ENCODE results near the gene CHID1.

CHID1 gene

DNA sequence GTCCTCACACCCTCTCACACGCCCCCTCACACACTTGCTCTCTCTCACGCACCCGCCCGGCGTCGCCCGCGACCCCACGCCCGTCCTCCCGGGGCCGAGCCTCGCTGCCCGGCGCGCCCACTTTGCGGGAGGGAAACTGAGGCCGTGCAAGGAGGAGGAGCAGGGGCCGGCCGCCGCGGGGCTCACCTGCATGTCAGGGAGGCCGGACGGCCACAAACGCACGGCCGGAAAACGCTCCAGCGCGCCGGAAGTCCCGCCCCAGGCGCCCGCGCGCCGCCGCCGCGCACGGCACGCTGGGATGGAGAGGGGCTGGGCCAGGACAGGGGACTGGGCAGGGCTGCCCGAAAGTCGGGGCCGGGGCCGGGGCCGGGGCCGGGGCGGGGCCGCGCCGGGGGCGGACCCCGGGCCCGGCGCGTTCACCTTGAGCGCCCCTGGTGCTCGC lies at the start of gene CHID1:
CHID1 (minus strand) TSS at position 222 of the 442 bp plus-strand sequence. CDS start 5,994 bp downstream, outside the sequence.
- DNase-seq (ENCODE audit: low read depth) = peak; percentile 67

- no peak for DNase-seq (ENCODE audit: low read depth)
Observed at GRCh38 chr11:959608-960007, 49.0 kb upstream of the CHID1 start.

DNA sequence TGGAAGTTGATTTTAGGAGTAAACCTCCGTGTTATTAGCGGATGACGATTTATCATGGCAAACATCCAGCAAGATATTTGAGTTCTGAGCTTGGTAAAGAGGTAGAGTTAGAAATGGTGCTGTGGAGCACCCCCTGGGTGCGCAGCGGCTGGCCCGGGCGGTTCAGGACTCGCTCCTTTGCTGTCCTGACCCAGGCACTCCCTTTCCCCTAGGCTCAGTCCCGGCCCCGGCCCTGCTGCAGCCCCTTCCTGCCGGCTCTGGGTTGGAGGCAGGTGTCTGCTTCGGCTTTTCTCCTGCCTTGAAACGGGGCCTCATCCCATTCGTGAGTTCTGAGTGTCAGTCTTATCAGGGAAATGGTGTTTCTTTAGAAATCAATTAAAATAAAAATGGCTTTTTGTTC lies 48.4 kb upstream of the CHID1 start:
- DNase-seq (ENCODE audit: low read depth) = no peak

- no peak for DNase-seq (ENCODE audit: low read depth)
Observed at GRCh38 chr11:958101-958500, 47.5 kb upstream of the CHID1 start.

- no peak for DNase-seq (ENCODE audit: low read depth)
Observed at GRCh38 chr11:957212-957920, 46.8 kb upstream of the CHID1 start.

DNA sequence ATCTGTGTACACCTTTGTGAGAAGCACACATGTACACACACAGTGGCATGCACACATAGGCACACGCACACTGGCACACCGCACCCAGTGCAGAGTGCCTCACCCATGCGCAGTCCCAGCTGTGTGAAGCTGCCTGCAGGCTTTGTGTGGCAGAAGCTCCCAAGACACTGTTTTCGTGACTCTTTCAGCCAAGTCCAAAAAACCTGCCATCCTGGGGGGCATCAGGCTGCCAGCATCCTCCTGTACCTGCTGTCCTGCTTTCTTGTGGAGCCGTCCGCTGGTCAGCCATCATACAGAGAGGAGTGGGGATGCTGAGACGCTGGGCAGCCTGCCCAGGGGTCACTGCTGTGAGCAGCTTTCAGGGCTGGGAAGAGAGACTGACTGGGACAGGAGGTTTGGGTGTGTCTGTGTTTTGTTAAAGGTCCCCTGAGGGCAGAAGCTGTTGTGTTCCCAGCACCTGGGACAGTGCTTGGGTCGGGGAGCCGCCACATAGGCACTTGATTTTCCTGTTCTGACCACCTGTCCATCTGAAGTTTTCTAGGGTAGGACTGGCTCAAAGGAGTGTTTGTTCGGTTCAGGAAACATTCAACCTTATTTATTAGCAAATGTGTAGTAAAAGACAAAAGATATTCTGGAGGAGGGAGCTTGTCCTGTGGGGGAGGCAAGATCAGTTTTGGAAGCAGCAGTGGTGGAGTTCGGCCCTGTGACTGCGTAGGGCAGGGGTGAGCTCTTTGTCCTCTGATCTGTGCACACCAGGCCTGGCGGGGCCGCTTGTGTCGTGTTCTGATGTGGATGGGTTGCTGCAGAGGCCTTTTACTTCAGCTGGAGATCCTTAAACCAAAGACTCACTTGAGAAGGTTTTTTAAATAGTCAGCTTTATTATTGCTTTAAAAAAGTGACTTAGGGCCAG lies 44.8 kb upstream of the CHID1 start:
- no peak for DNase-seq (ENCODE audit: low read depth)

GRCh38 chr11:954392-955153 lies 44.0 kb upstream of the CHID1 start:
- no peak for DNase-seq (ENCODE audit: low read depth)

DNA sequence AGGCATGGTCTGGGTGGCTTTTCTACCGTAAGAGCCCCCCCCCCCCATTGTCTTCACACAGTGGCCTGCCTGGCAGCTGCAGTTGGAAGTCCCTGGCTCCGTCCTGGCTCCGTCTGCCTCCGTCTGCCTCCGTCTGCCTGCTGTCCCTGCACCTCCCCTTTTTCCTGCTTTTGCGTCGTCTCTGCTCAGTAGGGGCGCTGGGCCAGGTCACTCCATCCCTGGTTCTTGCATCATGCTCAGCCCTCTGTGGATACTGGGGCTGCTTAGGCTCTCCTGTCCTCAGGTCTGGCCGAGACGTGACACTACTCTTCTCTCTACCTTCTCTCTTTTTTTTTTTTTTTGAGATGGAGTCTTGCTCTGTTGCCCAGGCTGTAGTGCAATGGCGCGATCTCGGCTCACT lies 42.9 kb upstream of the CHID1 start:
- no peak for DNase-seq (ENCODE audit: low read depth)

GRCh38 chr11:952406-953385 lies 42.1 kb upstream of the CHID1 start:
- no peak for DNase-seq (ENCODE audit: low read depth)

GRCh38 chr11:951507-951906 lies 40.9 kb upstream of the CHID1 start:
- no peak for DNase-seq (ENCODE audit: low read depth)

DNA sequence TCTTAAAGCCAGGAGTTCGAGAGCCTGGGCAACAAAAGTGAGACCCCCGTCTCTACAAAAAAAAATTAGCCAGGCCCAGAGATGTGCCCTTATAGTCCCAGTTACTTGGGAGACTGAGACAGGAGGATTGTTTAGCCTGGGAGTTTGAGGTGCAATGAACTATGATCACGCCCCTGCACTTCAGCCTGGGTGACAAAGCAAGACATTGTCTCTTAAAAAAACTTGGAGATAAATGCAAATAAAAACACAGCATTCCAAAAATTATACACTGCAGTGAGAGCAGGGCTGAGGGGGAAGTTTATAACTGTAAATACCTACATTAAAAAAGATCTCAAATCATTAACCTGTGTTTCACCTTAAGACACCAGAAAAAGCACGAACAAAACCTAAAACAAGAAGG lies 37.1 kb upstream of the CHID1 start:
- no peak for DNase-seq (ENCODE audit: low read depth)

DNA sequence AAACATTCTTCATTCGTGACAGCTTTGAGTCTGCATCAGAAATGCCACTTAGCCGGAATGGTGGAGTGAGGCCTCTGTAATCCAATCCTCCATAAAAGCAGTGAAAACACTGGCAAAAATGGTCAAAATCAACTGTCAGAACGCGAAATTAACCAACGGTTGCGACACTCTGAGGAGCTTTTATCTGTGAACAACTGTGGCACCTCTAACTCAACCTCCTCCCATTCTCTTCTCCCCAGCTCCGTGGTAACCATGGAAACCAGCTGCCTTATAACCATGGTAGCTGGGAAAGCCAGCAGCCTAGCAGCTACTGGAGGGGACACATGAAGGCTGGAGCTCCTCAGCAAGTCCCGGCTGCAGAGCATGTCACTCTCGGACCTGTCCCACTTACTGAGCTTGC lies 35.4 kb upstream of the CHID1 start:
- DNase-seq (ENCODE audit: low read depth) = no peak

DNA sequence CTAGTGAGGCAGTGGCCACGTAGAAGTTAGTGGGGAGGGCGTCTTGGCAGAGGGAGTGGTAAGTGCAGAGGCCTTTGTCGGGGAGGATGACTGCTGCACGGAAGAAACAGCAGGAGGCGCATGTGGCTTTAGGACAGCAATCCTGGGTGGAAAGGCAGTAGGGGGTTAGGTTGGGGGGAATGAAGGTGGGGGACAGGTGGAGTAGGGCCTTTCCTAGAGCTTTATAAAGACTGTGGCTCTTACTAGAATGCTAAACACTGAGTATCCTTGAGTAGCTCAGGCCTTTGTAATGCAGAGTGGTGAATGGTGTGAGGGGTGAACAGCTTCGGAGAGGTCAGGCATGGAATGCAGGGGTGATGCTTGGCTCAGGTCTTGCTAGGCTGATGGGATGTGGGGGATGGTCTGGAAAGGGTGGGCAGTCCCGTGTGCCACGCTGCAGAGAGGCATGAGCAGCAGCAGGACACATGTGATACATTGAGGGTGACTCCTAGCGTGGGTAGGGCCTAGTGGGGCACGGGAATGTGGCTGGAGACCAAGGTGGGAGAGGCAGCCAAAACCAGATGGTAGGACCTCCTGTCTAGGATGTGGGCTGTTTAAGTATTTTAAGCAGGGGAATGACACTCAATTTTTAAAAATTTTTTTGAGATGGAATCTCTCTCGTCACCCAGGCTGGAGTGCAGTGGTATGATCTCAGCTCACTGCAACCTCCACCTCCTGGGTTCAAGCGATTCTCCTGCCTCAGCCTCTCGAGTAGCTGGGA lies 34.3 kb upstream of the CHID1 start:
- no peak for DNase-seq (ENCODE audit: low read depth)

GRCh38 chr11:942823-943222 lies 32.2 kb upstream of the CHID1 start:
- no peak for DNase-seq (ENCODE audit: low read depth)

- no peak for DNase-seq (ENCODE audit: low read depth)
Observed at GRCh38 chr11:940496-941135, 30.0 kb upstream of the CHID1 start.

GRCh38 chr11:937841-938261 lies 27.2 kb upstream of the CHID1 start:
- DNase-seq (ENCODE audit: low read depth) = no peak

DNA sequence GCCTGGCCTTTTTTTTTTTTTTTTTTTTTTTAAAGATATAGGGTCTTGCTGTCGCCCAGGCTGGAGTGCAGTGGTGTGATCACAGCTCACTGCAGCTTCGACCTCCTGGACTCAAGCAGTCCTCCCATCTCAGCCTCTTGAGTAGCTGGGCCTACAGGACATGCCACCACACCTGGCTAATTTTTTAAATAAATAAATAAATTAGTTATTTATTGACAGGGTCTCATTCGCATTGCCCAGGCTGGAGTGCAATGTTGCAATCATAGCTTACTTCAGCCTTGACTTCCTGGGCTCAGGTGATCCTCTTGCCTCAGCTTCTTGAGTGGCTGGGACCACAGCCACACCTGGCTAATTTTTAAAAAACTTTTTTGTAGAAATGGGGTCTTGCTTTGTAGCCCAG lies 25.6 kb upstream of the CHID1 start:
- DNase-seq (ENCODE audit: low read depth) = no peak

- DNase-seq (ENCODE audit: low read depth) = no peak
Observed at GRCh38 chr11:934527-934926, 23.9 kb upstream of the CHID1 start.

- no peak for DNase-seq (ENCODE audit: low read depth)
Observed at GRCh38 chr11:933936-934335, 23.3 kb upstream of the CHID1 start.

All from stimulated activated CD8-positive, alpha-beta memory T cell treated with anti-CD3 and anti-CD28 coated beads, Interleukin-12 subunit alpha, Interleukin-12 subunit beta, amount 100 ng/mL, for 1 hour (primary cell).